CD4-positive, alpha-beta T cell treated with Interleukin-17A for 4 hours (primary cell): ENCODE data around the gene ATF5.
"Not testable (repeated sequence)": the region's sequence is repeated elsewhere in the genome, so short reads cannot be mapped to it uniquely, and the experiment has no call there.

ENCODE experiments used
- DNase-seq: peaks from one replicate; pipeline ENCODE4 v3.0.0-alpha.2; 2020; ENCODE audit warnings: mixed read lengths

ATF5 gene

DNA sequence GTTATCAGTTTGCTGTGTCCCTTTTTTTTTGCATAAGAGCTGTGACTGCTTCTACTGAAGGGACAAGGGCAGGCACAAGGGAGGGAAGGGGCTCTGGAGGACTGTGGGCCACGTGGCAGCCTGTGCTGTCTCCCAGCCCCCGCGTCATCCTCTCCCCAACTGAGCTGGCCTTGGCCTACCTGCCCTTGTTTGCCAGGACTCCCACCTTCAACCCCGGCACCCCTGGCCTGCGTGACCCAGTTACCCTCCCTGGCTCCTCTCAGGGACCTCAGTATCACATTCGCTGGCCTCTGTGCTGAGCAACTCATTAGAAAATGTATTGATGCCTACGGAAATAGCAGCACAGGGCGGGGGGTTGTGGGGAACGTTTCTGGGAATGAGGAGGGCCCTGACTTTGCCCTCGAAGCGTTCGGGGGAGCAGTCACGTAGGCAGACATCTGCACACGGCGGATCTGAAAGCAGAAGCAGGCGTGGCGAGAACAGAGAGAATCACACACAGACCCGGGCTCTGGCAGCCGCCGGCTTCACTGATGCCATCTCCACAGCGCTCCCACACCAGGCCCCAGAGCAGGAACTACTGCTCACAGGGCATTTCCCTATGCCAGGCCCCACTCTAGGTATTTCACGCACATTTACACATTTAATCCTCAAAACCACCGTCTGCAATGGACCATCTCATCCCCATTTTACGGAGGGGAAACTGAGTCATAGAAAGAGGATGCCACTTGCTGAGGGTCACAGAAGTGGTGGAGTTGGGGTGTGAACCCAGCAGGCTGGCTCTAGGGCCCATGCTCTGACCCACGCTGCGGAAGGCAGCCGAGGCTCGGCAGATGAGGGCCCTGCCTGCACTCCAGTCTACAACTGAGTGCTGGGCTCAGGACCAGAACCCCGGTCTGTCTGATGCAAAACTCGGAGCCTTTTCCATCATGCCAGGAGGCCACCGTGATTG is 5.7 kb upstream of the ATF5 start:
- no peak for DNase-seq

DNA sequence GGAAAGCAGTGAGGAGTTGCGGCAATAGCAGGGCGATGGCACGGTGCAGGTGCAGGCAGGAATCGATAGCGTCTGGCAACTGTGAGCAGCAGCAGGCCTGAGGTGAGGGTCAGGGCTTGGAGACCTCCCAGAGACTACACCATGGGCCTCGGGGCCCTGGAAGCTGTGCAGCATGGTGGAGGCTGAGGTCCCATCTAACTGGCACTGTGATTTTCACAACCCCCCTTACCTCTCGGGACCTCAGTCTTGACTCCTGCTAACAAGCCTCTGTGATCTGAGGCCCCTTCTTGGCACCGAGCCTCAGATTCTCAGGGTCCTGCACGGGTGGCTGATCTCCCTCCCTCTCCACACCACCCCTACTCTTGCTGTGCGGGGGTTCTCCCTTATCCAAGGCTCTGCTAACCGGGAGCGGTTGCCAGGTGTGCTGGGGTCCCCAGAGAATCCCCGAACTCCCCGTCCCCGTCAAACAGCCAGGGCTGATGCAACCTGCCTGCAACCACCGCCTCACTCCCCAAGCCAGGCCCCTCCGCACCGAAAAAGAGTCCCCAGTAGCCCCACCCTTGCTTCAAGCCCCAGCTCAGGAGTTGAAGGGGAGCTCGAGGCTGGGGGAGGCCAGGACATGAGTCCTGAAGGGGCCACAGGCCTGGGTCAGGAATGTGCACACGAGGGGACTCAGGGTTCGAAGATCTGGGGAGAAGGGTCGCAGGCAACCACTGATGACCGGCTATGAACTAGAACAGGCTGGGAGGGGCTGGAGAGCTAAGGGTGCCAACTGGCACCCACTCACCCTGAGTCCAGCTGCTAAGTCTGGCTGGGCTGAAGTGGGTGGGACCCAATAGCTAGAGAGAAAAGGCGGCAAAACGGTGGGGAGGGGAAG is 4.8 kb upstream of the ATF5 start:
- DNase-seq, result no peak

DNA sequence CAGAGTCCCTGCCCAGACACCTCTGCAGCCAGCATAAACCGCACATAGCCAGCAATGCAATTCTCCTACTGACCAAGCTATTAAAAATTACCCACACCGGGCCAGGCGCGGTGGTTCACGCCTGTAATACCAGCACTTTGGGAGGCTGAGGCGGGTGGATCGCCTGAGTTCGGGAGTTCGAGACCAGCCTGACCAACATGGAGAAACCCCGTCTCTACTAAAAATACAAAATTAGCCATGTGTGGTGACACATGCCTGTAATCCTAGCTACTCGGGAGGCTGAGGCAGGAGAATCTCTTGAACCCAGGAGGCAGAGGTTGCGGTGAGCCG is 4.2 kb upstream of the ATF5 start:
- not testable (repeated sequence) for DNase-seq

GRCh38 chr19:49925486-49925885 is 3.5 kb upstream of the ATF5 start:
- no peak for DNase-seq

- DNase-seq, result no peak
Observed at GRCh38 chr19:49926515-49926914, 2.5 kb upstream of the ATF5 start.

DNA sequence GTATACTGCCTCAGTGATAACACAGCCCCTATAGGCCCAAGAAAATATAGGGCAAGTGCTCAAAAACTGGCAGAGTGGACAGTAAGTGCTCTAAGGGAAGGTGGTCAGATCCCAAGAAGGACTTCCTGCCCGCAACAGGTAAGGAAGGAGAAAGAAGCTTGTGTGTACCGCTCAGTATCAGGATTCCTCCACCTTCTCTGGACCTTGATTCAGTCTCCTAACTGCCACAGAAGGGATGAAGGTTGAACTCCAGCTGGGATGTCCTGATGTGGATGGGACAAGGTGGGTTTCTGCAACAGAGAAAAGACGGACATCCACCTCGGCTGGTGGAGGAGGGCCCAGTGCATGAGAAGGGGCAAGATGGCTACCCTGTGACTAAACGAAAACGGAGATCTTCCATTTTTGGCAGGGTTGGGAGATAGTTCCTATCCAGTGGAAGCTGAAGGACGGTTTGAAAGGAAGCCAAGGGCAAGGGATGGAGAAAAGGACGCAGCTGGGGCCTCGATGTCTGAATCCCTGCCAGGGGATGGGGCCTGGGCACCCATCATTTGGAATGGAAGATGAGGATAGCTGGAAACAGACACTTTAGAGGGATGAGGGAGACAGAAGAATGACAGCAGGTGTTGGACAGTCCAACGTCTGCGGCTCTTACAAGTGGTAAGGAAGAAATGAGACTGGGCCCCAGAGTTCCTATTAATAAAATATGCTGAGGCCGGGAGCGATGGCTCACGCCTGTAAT is 1.3 kb upstream of the ATF5 start:
- DNase-seq, result no peak

GRCh38 chr19:49929611-49930482 is 842 bp downstream of the ATF5 start:
- peak; percentile 91 for DNase-seq

DNA sequence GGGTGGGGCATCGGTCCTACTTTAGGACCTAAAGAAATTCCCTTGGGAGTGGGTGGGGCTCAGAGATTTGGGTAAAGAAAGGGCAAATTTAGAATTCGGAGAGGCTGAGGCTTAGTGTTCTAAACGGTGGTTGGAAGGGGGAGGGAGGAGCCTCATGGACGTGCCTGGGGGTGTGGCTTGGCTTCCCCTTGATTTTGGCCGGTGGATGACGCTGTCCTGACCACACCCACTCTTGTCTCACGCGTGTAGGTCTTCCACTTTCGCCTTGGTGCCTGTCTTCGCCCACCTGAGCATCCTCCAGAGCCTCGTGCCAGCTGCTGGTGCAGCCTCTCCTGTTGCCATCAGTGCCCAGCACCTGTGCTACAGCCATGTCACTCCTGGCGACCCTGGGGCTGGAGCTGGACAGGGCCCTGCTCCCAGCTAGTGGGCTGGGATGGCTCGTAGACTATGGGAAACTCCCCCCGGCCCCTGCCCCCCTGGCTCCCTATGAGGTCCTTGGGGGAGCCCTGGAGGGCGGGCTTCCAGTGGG is 1.5 kb downstream of the ATF5 start:
- no peak for DNase-seq

DNA sequence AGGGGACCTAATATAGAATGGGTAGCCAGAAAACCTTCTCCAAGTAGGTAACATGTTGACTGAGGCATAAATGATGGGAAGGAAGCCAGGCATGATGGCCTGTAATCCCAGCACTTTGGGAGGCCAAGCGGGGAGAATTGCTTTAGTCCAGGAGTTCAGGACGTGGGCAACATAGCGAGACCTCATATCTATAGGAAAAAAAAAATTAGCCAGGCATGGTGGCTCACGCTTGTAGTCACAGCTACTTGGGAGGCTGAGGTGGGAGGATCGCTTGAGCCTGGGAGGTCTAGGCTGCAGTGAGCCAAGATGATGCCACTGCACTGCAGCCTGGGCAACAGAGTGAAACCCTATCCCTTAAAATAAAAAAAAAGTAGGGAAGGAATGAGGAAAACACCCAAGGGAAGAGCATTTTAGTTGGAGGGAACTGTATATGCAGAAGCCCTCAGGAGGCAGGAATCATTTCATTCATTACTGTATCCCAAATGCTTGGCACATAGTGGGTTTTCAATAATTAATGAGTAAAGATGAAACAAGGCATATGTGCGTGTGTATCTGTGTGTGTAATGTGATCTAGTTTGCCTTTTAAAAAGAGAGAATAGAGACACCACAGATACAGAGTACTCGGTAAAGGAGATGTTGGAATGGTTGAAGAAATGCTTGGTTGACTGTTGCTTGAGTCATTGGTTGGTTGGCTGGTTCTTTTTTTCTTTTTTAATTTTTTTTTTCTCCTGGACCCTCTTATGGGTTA is 2.5 kb downstream of the ATF5 start:
- no peak for DNase-seq

DNA sequence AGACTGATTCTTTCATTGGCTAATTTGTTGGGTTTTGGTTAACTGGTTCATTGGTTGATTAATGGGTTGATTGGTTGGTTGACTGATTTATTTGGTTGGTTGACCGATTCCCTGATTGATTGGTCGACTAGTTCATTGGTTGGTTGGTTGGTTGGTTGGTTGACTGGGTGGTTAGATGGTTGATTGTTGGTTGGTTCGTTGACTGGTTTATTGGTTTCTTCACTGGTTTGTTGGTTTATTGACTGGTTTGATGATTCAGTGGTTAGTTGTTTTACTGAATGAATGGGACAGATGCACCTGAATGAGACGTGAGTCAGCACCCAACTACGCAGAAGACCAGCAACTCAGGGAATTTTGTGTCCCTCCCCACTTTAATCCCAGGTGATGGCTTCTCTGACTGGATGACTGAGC is 3.0 kb downstream of the ATF5 start:
- no peak for DNase-seq

DNA sequence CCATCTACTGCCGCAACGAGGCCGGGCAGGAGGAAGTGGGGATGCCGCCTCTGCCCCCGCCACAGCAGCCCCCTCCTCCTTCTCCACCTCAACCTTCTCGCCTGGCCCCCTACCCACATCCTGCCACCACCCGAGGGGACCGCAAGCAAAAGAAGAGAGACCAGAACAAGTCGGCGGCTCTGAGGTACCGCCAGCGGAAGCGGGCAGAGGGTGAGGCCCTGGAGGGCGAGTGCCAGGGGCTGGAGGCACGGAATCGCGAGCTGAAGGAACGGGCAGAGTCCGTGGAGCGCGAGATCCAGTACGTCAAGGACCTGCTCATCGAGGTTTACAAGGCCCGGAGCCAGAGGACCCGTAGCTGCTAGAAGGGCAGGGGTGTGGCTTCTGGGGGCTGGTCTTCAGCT is 3.7 kb downstream of the ATF5 start:
- DNase-seq, result peak; percentile 60

GRCh38 chr19:49933643-49934042 is 4.6 kb downstream of the ATF5 start:
- no peak for DNase-seq

DNA sequence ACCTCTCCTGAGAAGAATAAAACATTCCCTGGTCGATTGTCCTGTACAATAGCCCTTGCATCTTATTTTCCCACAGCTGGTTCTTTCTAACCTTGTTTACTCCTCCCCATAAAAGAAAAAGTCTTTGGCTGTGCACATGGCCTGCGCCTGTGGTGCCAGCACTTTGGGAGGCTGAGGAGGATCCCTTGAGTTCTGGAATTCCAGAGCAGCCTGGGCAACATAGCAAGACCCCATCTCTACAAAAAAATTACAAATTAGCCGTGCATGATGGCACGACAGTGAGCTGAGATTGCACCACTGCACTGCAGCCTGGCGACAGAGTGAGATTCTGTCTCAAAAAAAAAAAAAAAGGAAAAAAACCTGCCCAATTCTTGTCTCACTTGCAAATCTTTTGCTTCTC is 7.5 kb downstream of the ATF5 start:
- DNase-seq, result no peak

GRCh38 chr19:49937750-49938381 is 8.9 kb downstream of the ATF5 start:
- peak; percentile 88 for DNase-seq

GRCh38 chr19:49938662-49939061 is 9.7 kb downstream of the ATF5 start:
- no peak for DNase-seq

DNA sequence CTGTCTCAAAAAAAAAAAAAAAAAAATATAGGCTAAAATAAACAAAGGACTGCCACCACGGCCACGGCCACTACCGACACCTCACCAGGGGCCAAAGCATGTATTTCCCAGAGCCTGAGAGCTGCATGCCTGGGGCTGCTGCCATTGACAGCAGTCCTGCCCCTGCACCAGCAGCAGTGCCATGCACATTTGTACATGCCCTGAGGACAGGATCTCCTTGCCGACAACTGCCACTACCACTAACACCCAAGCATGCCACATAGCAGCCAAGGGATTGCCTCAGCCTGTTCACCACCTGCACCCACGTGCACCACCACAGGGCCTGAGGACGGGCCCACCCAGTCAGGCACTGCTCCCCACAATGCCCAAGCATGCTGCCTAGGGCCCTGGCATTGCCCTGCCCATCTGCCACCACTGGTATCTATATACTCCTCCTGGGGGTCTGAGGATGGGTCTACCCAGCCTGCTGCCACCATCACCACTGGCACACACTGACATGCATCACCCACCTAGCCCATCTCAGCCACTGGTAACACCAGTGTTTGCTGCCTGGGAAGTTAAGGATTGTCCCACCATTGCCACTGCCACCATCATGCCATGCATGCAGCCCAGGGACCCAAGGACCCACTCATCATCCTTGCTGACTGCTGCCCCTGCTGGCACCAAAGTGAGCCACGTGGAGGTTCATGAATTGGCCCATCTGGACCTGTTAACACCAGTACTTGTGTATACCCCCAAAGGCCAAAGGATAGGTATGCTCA is 10.9 kb downstream of the ATF5 start:
- DNase-seq, result no peak

DNA sequence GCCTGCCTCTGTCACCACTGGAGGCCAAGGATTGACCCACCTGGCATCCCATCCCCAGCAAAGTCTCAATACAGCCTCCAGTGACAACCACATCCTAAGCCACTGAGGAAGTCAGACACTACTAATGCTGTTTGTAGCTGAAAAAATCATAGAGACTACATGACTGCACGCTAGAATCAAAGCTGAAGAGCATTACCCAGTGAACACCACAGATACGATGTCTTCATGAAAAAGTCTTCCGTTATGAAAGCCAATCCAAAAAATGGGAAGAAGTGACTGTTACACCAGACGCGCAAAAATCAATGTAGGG is 11.4 kb downstream of the ATF5 start:
- DNase-seq, result no peak

DNA sequence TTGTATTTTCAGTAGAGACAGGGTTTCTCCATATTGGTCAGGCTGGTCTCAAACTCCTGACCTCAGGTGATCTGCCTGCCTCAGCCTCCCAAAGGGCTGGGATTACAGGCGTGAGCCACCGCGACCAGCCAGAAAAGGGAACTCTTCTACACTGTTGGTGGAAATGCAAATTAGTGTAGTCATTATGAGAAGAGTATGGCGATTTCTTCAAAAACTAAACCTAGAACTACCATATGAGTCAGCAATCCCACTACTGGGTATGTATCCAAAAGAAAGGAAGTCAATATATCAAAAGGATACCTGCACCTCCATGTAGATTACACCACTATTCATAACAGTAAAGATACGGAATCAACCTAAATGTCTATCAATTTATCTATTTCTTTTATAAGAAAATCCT is 15.6 kb downstream of the ATF5 start:
- DNase-seq, result not testable (repeated sequence)

DNA sequence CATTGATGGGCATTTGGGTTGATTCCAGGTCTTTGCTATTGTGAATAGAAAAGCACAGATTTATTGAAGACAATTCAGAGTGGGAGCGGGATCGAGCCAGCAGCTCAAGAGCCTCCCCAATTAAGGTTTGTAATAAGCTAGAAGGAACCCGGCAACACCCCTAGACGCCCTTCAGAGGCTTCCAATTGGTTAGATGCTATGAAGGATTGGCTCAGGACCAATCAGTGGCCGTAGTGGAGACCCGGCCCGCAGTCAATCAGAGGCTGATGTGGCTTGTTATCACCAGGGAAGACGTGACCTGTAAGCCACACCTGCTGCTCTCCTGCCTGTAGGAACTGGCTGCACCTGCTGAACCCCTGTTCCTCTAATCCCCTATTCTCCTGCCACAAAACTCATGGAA is 17.4 kb downstream of the ATF5 start:
- DNase-seq, result no peak
